ENCODE data around the gene C2orf92.

Gene C2orf92

GRCh38 chr2:97659256-97660043, 10.1 kb upstream of the C2orf92 start:
- peaks cover 42% of the 10 kb centered on the region for H3K79me2 ChIP-seq (ENCODE audit: insufficient read depth, low read length)
- H2AFZ ChIP-seq (ENCODE audit: low read depth, low read length): no peak overlapping the region
- no peak overlapping the region for H3K9ac ChIP-seq (ENCODE audit: low read depth, low read length)
- no peaks in the 10 kb centered on the region for H3K9me3 ChIP-seq (ENCODE audit: insufficient read depth, low read length, severe bottlenecking)
- TF ChIP-seq EZH2 (IDR thresholded peaks at IDR 0.05; ENCODE audit: borderline replicate concordance, low read depth, low read length, severe bottlenecking) (no peak), CTCF (IDR thresholded peaks at IDR 0.05; ENCODE audit: borderline replicate concordance, extremely low read depth, low read length, poor library complexity, severe bottlenecking) (no peak)
- DNase-seq: no peak
- no peak overlapping the region for H3K4me2 ChIP-seq (ENCODE audit: insufficient read depth, low read length)
- peaks cover 25% of the 10 kb centered on the region for H3K4me1 ChIP-seq (ENCODE audit: insufficient read depth, low read length)
- no peak overlapping the region for H3K4me3 ChIP-seq (ENCODE audit: low read depth in 1 of 2, low read length in 2 of 2)
- peaks cover 48% of the 10 kb centered on the region for H4K20me1 ChIP-seq (ENCODE audit: insufficient read depth, low read length)
- H3K36me3 ChIP-seq (ENCODE audit: insufficient read depth, low read length): peaks cover 65% of the 10 kb centered on the region
- no peaks in the 10 kb centered on the region for H3K27me3 ChIP-seq (ENCODE audit: insufficient read depth, low read length, poor library complexity)
- H3K27ac ChIP-seq (ENCODE audit: low read length): no peak overlapping the region
- no peak for ATAC-seq (ENCODE audit: insufficient read depth, low read depth)

GRCh38 chr2:97660044-97660774, 9.3 kb upstream of the C2orf92 start:
- H3K9me3 ChIP-seq (ENCODE audit: insufficient read depth, low read length, severe bottlenecking): no peaks in the 10 kb centered on the region
- no peak overlapping the region for H2AFZ ChIP-seq (ENCODE audit: low read depth, low read length)
- H4K20me1 ChIP-seq (ENCODE audit: insufficient read depth, low read length): peaks cover 48% of the 10 kb centered on the region
- ATAC-seq (ENCODE audit: insufficient read depth, low read depth) (no peak), DNase-seq (no peak)
- peaks cover 32% of the 10 kb centered on the region for H3K4me1 ChIP-seq (ENCODE audit: insufficient read depth, low read length)
- no peak overlapping the region for H3K9ac ChIP-seq (ENCODE audit: low read depth, low read length)
- TF ChIP-seq EZH2 (IDR thresholded peaks at IDR 0.05; ENCODE audit: borderline replicate concordance, low read depth, low read length, severe bottlenecking) (no peak), CTCF (IDR thresholded peaks at IDR 0.05; ENCODE audit: borderline replicate concordance, extremely low read depth, low read length, poor library complexity, severe bottlenecking) (no peak)
- H3K27me3 ChIP-seq (ENCODE audit: insufficient read depth, low read length, poor library complexity): no peaks in the 10 kb centered on the region
- H3K27ac ChIP-seq (ENCODE audit: low read length): no peak overlapping the region
- H3K79me2 ChIP-seq (ENCODE audit: insufficient read depth, low read length): peaks cover 42% of the 10 kb centered on the region
- no peak overlapping the region for H3K4me3 ChIP-seq (ENCODE audit: low read depth in 1 of 2, low read length in 2 of 2)
- H3K36me3 ChIP-seq (ENCODE audit: insufficient read depth, low read length): peaks cover 61% of the 10 kb centered on the region
- no peak overlapping the region for H3K4me2 ChIP-seq (ENCODE audit: insufficient read depth, low read length)

GRCh38 chr2:97660775-97661389, 8.6 kb upstream of the C2orf92 start:
- H3K4me3 ChIP-seq (ENCODE audit: low read depth in 1 of 2, low read length in 2 of 2): no peak overlapping the region
- TF ChIP-seq EZH2 (IDR thresholded peaks at IDR 0.05; ENCODE audit: borderline replicate concordance, low read depth, low read length, severe bottlenecking) (no peak), CTCF (IDR thresholded peaks at IDR 0.05; ENCODE audit: borderline replicate concordance, extremely low read depth, low read length, poor library complexity, severe bottlenecking) (no peak)
- ATAC-seq (ENCODE audit: insufficient read depth, low read depth) (no peak), DNase-seq (no peak)
- H3K9ac ChIP-seq (ENCODE audit: low read depth, low read length): no peak overlapping the region
- H4K20me1 ChIP-seq (ENCODE audit: insufficient read depth, low read length): peaks cover 48% of the 10 kb centered on the region
- H3K79me2 ChIP-seq (ENCODE audit: insufficient read depth, low read length): peaks cover 42% of the 10 kb centered on the region
- peaks cover 34% of the 10 kb centered on the region for H3K4me1 ChIP-seq (ENCODE audit: insufficient read depth, low read length)
- 0 out of 2 replicates have a peak overlapping the region, but pooled peaks have one; percentile 74 for H3K4me2 ChIP-seq (ENCODE audit: insufficient read depth, low read length)
- no peaks in the 10 kb centered on the region for H3K27me3 ChIP-seq (ENCODE audit: insufficient read depth, low read length, poor library complexity)
- peaks cover 61% of the 10 kb centered on the region for H3K36me3 ChIP-seq (ENCODE audit: insufficient read depth, low read length)
- H2AFZ ChIP-seq (ENCODE audit: low read depth, low read length): no peak overlapping the region
- H3K27ac ChIP-seq (ENCODE audit: low read length): no peak overlapping the region
- H3K9me3 ChIP-seq (ENCODE audit: insufficient read depth, low read length, severe bottlenecking): no peaks in the 10 kb centered on the region

Data from DND-41 (cell line).